GM21360 (cell line): Measurements from ENCODE around the gene MTA1.

Source experiments
- ATAC-seq: cut with Tn5 transposase; IDR thresholded peaks from one replicate; pipeline ENCODE4 v1.9.1; 2021; ENCODE audit warnings: mild to moderate bottlenecking, moderate library complexity; ENCODE audit not compliant: unreplicated experiment

MTA1 gene

GRCh38 chr14:105421723-105422615, 2.3 kb downstream of the MTA1 start:
- no peak for ATAC-seq

DNA sequence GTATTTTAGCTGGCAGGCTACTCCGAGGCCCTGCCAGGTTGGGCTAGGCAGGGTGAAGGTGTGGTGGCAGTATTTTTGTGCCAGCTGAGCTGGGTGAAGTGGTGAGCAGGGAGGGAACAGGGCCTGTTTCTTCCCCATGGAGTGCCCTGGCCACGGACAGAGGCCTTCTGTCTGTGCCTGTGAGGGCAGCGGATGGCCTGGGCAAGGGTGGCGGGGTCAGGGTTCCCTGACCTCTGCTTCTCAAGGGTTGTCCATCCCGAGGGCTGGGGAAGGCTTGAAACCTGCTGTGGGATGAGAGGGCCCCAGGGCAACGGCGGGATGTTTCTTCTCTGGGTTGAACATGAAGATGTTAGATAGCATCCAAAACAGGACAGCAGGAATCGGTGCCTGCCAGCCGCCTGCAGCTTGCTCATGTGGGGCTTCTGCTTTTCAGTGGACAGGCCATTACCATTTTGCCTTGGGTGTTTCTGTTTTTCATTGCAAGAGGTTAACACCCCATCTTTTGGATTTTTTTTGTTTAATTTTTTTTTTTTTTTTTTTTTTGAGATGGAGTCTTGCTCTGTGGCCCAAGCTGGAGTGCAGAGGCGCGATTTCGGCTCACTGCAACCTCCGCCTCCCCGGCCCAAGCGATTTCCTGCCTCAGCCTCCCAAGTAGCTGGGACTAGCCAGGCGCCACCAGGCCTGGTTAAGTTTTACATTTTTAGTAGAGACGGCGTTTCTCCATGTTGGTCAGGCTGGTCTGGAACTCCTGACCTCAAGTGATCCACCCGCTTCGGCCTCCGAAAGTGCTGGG, 3.3 kb downstream of the MTA1 start:
- ATAC-seq = no peak

DNA sequence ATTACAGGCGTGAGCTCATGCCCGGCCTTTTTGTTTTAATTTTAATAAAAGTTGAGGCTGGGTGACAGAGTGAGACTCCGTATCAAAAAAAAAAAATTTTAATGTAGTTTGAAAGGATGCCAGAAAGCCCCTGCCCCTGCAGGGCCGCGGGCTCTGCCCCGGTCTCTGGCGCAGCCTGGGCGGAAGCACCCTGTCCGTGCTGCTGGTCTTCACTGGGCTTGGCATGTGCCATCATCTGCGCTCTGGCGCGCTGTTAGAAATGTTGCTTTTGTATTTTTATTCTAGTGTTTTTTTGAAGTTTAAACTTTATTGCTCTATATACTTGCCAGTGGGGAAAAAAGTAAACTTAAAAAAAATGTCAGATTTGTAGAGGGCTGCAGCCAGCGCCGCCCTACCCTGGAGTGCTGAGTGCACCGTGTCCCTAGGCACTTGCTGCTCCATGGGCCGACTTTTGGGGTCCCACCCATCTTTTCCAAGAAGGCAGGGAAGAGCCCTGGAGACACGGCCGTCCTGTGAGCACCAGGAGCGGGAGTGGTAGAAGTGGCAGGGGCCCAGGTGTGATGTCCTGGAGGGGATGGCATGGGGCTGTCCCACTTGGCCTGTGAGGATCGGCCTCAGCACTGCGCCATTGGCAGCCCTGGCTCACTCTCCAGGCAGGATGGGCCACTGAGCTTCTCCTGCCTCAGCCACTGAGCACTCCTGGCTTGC, 4.0 kb downstream of the MTA1 start:
- no peak for ATAC-seq

DNA sequence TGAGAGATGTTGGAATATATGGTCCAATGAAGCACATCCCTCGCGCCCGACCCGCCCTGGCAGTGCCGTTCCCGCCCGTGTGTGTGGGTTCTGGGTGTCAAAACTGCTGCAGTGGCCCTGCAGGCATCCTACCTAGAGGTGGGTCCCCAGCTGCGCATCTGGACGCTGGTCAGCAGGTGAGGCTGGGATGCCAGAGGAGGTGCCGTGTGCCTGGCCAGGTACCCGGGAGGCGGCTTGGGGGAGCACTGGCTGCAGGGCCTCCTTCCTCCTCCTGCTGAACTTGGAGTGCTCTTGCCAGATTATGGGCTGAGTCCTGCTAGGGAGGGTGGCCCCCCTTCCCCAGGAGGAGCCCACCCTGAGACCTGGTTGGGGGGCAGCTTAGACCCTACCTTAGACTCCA, 5.2 kb downstream of the MTA1 start:
- no peak for ATAC-seq

- no peak for ATAC-seq
Observed at GRCh38 chr14:105425823-105426247, 6.2 kb downstream of the MTA1 start.

- ATAC-seq = no peak
Observed at GRCh38 chr14:105426416-105427130, 6.9 kb downstream of the MTA1 start.

DNA sequence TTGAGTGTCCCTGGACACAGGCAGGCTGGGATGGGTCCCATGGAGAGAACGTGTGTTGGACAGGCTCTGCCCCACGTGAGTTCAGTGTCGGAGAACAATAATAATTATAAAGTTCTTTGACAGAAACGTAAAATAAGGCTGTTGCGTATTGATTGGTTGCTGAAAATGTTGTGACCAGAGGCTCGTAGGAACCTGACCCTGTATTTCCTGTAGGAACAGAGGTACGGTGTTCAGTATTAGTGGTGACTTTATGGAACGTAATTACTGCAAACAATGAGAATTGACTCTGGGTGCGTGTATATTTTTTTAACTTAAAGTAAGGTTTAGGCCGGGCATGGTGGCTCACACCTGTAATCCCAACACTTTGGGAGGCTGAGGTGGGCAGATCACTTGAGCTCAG, 7.8 kb downstream of the MTA1 start:
- ATAC-seq = no peak

GRCh38 chr14:105427936-105428485, 8.4 kb downstream of the MTA1 start:
- no peak for ATAC-seq

DNA sequence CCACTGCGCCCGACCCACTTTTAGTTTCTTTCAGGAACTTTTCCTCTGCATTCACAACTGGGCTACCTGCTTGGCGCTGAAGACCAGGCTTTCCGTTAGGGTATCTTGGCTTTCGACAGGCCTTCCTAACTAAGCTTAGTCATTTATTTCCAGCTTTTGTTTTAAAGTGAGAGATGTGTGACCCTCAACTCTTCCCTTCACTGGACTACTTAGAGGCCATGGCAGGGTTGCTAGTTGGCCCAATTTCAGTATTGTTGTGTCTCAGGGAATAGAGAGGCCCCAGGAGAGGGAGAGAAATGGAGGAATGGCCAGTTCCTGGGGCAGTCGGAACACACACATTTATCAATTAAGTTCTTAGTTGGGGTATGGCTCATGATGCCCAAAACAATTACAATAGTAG, 10.4 kb downstream of the MTA1 start:
- no peak for ATAC-seq

DNA sequence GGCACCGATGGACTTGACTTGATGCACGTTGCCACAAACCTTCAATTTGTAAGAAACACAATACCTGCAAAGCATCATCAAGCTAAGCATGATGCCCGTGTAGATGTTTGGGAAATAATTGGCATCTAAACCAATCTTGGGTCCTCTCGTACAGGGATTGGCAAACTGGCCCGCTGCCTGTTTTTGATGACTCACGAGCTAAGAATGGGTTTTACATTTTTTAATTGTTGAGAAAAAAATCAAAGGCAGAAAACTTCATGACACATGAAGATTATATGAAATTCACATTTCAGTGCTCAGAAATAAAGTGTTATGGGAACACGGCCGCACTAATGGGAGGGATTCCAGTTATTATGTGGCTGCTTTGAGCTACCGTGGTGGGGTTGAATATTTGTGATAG, 10.9 kb downstream of the MTA1 start:
- ATAC-seq = no peak

DNA sequence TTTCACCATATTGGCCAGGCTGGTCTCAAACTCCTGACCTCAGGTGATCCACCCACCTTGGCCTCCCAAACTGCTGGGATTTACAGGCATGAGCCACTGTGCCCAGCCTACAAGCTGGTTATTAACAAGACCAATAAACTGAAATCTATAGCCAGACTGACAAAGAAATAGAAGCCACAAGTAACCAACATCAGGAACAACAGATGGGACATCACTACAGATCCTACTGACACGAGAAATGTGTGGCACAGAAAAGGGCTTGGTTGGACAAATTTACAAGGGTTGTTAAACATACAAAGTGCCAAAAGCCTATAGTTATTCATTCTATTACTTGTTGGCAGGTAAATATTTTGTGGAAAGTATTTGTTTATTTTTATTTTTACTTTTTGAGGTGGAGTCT, 11.6 kb downstream of the MTA1 start:
- no peak for ATAC-seq

GRCh38 chr14:105432657-105433056, 13.0 kb downstream of the MTA1 start:
- ATAC-seq = no peak

DNA sequence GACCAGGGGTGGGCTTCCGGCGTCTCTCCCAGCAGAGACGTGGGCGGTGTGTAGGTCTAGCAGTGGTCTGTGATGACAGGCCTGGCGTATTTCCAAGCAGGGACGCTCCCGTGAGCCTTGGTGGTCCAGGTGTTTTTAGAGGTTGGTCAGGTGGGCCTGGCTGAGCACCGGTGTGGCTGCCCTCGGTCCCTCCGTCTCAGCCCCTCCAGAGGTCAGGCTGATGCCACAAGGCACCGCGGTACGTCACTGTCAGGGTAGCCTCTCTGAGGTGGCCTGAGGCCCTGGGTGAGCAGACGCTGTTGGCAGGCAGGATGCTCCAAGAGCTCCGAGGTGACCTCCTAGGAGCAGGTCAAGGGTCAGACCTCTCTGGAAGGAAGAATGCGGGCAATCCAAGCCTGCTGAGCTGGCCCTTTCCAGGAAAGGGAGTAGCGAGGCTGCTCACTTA, 13.6 kb downstream of the MTA1 start:
- ATAC-seq = no peak

DNA sequence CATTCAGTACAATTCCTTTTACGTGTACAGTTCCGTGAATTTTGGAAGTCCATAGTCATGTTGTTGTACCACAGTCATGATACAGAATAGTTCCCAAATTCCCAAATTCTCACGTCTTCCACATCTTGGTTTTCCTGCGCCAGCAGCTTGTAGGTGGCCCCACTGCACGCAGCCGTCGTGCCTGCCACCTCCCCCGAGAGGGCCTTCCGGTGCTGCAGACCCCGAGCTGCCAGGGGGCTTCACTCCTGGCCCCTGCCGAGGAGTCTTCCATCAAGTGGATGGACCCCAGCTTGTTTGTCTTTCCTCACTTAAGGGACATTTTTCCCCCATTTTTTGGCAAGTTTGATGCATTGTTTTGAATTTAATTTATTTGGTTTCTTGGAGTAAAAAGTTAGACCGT, 16.8 kb downstream of the MTA1 start:
- ATAC-seq = no peak

GRCh38 chr14:105436891-105437722, 17.5 kb downstream of the MTA1 start:
- ATAC-seq = no peak

- no peak for ATAC-seq
Observed at GRCh38 chr14:105437723-105438500, 18.3 kb downstream of the MTA1 start.

- no peak for ATAC-seq
Observed at GRCh38 chr14:105439179-105439578, 19.6 kb downstream of the MTA1 start.

GRCh38 chr14:105439710-105440553, 20.3 kb downstream of the MTA1 start:
- no peak for ATAC-seq
